A673 (cell line): ENCODE results near the gene DIAPH1.

Experiments
- CTCF ChIP-seq: fragments of 300-800, 200-600 bp; sonication (generic); conservative IDR thresholded peaks from 2 replicates; pipeline ENCODE4 v1.5.1; 2017; ENCODE audit warnings: low read depth, mild to moderate bottlenecking, antibody characterized with exemption, low read length, moderate library complexity, mixed read lengths
- EZH2 ChIP-seq: fragments of 200-600 bp; sonication (generic); IDR thresholded peaks from 2 replicates; pipeline ENCODE4 v1.6.1; 2017; ENCODE audit warnings: borderline replicate concordance, low read depth, mild to moderate bottlenecking, mixed read lengths, antibody characterized with exemption, low read length; ENCODE audit not compliant: poor library complexity, severe bottlenecking

DNA sequence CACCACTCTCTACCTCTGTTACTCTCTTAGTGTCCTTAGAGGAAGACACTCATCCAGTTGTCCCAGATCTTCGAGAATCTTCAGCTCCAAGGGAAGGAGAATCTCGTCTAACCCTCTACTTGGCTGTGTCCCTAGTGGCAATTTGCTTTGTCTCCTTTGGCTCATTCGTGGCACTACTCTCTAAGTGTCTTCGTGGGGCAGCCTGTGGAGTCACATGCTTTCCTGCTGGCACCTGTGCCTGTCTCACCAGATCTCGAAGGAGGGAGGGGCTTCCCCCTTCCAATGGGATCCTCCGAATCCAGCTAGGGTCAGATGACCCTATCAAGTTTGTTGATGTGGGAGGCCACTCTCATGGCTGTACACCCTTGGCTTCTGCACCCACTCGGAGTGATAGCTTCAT lies 131.7 kb downstream of the DIAPH1 start:
- no peak for TF ChIP-seq CTCF
- no peak for TF ChIP-seq EZH2
